HepG2 (cell line): ENCODE data around the gene KDM3B. TPM values are rescaled to one million over a fixed set of nuclear protein-coding genes. Genes with fewer than 3 reads are reported as not detected.

Source experiments
- AHR ChIP-seq: IDR thresholded peaks from 2 replicates; pipeline ENCODE4 v1.6.1; 2018; ENCODE audit warnings: missing genetic modification reagents, missing compliant biosample characterization
- CEBPB ChIP-seq: IDR thresholded peaks from 2 replicates; pipeline ENCODE4 v1.6.1; 2011; ENCODE audit warnings: low read depth, low read length, improper control_type of control experiment, borderline replicate concordance
- FOXA1 ChIP-seq, 2 experiments: fragments of 450-650 bp in 1 of 2; sonication (generic) in 1 of 2; formaldehyde crosslinking in 1 of 2; IDR thresholded peaks; 2 replicates each; pipeline versions ENCODE4 v1.4.0 to v1.6.1; 2016 to 2020; ENCODE audit warnings: missing genetic modification reagents in 1 of 2
- HHEX ChIP-seq: IDR thresholded peaks from 2 replicates; pipeline ENCODE4 v1.6.1; 2016; ENCODE audit warnings: control low read depth
- KDM4B ChIP-seq: sonication (generic); formaldehyde crosslinking; IDR thresholded peaks from 2 replicates; pipeline ENCODE4 v1.4.0; 2020; ENCODE audit warnings: missing genetic modification reagents
- MYNN ChIP-seq: sonication (generic); formaldehyde crosslinking; IDR thresholded peaks from 2 replicates; pipeline ENCODE4 v1.4.0; 2020; ENCODE audit warnings: mild to moderate bottlenecking, low read depth, missing genetic modification reagents
- ZFX ChIP-seq: sonication (generic); formaldehyde crosslinking; IDR thresholded peaks from 2 replicates; pipeline ENCODE4 v1.4.0; 2020; ENCODE audit warnings: mild to moderate bottlenecking, low read depth, missing genetic modification reagents, moderate library complexity
- ZKSCAN5 ChIP-seq: sonication (generic); formaldehyde crosslinking; IDR thresholded peaks from 2 replicates; pipeline ENCODE4 v1.5.1; 2020; ENCODE audit warnings: mild to moderate bottlenecking, missing genetic modification reagents
- ZNF33A ChIP-seq: sonication (generic); formaldehyde crosslinking; IDR thresholded peaks from 2 replicates; pipeline ENCODE4 v1.5.1; 2020; ENCODE audit warnings: missing genetic modification reagents, mild to moderate bottlenecking, moderate library complexity, borderline replicate concordance
- ZNF510 ChIP-seq: sonication (generic); formaldehyde crosslinking; IDR thresholded peaks from 2 replicates; pipeline ENCODE4 v1.4.0; 2020; ENCODE audit warnings: low read depth, mild to moderate bottlenecking, missing genetic modification reagents
- ZNF644 ChIP-seq: IDR thresholded peaks from 2 replicates; pipeline ENCODE4 v1.6.1; 2016; ENCODE audit warnings: low read depth
- ZNF777 ChIP-seq: sonication (generic); formaldehyde crosslinking; IDR thresholded peaks from 2 replicates; pipeline ENCODE4 v1.4.0; 2020; ENCODE audit warnings: missing genetic modification reagents
- polyA plus RNA-seq, 8 experiments: library from polyadenylated mRNA; depleted of rRNA in 3 of 8; stranded (reverse) in 7 of 8; unstranded in 1 of 8; fragments of >200 nt; fragmentation: Illumina TruSeq in 4 of 8; extraction: Trizol in 4 of 8; gene quantifications; 2 replicates each; pipeline versions ENCODE4 v1.2.1 to v1.2.3, GENCODE V29; 2011 to 2016; ENCODE audit warnings: low read depth in 4 of 8, missing spikeins in 1 of 8, mixed read lengths in 1 of 8; ENCODE audit not compliant: insufficient read depth in 1 of 8
- total RNA-seq, 5 experiments: library from RNA; depleted of rRNA; stranded (reverse); fragments of >200 nt; fragmentation: Illumina TruSeq; extraction: Trizol; gene quantifications; 2 replicates each; pipeline ENCODE4 v1.2.3, GENCODE V29; 2016; ENCODE audit warnings: low read depth in 1 of 5
- TF ChIP-seq, protein P1 (sequence below): sonication (generic); formaldehyde crosslinking; IDR thresholded peaks from 2 replicates; pipeline ENCODE4 v1.4.0; 2020; ENCODE audit warnings: mild to moderate bottlenecking, missing genetic modification reagents
- TF ChIP-seq, protein P2 (sequence below): sonication (generic); formaldehyde crosslinking; IDR thresholded peaks from 2 replicates; pipeline ENCODE4 v1.4.0; 2020; ENCODE audit warnings: missing genetic modification reagents
- TF ChIP-seq, protein P3 (sequence below): sonication (generic); formaldehyde crosslinking; IDR thresholded peaks from 2 replicates; pipeline ENCODE4 v1.4.0; 2020; ENCODE audit warnings: mild to moderate bottlenecking, missing genetic modification reagents
- TF ChIP-seq, protein P4 (sequence below): sonication (generic); formaldehyde crosslinking; IDR thresholded peaks from 2 replicates; pipeline ENCODE4 v1.9.0; 2021; ENCODE audit warnings: missing genetic modification reagents, mild to moderate bottlenecking, borderline replicate concordance

KDM3B gene
- total and polyA plus RNA-seq, 2 of the 13 experiments (the other 11 are each of a cell fraction or from before 2014, with no cell fraction given): 19.7 to 34.3 TPM

DNA sequence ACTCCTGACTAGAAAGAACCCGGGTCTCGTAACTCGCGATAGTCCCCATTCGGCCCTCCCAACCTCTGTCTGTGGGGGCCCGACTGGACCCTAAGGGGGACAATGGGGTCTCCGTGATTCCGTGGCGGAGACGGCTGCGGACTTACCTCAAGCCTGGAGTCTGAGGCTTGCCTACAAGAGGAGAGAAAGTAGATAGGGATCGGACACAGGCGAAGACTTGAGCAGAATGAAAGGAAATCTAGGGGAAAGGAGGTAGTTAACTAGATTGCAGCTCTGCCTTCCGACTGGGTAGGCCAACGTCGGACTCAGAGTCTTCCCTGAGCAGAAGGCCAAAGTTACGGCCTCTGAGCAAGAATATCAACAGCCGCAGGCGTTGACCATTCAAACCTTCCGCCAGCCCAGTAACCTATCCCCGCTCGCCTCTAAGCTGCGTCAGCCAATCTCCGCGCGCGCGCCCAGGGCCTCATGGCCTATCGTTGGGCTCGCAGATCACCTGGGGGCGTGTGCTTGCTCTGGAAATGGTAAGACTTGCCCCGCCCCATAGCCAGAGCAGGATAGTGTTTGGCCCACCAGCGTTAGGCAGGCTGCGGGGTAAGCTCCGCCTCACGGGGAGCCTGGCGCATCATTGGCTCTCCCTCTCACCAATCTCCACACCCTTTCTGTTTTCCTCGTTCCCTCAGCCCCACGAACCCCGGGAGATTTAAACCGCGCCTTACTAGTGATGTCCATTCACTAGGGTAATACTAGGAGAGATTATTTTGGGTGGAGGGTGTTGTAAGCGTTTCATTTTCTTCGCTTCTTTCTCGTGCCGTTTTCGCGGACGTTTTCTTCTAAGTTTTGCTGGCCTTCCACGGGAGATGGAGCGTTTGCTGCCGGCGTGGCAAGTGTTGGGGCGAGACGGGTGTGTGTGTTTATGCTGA lies 20.8 kb upstream of the KDM3B start, which contains the start of gene CDC25C (continued):
- TF ChIP-seq, protein P1, sequence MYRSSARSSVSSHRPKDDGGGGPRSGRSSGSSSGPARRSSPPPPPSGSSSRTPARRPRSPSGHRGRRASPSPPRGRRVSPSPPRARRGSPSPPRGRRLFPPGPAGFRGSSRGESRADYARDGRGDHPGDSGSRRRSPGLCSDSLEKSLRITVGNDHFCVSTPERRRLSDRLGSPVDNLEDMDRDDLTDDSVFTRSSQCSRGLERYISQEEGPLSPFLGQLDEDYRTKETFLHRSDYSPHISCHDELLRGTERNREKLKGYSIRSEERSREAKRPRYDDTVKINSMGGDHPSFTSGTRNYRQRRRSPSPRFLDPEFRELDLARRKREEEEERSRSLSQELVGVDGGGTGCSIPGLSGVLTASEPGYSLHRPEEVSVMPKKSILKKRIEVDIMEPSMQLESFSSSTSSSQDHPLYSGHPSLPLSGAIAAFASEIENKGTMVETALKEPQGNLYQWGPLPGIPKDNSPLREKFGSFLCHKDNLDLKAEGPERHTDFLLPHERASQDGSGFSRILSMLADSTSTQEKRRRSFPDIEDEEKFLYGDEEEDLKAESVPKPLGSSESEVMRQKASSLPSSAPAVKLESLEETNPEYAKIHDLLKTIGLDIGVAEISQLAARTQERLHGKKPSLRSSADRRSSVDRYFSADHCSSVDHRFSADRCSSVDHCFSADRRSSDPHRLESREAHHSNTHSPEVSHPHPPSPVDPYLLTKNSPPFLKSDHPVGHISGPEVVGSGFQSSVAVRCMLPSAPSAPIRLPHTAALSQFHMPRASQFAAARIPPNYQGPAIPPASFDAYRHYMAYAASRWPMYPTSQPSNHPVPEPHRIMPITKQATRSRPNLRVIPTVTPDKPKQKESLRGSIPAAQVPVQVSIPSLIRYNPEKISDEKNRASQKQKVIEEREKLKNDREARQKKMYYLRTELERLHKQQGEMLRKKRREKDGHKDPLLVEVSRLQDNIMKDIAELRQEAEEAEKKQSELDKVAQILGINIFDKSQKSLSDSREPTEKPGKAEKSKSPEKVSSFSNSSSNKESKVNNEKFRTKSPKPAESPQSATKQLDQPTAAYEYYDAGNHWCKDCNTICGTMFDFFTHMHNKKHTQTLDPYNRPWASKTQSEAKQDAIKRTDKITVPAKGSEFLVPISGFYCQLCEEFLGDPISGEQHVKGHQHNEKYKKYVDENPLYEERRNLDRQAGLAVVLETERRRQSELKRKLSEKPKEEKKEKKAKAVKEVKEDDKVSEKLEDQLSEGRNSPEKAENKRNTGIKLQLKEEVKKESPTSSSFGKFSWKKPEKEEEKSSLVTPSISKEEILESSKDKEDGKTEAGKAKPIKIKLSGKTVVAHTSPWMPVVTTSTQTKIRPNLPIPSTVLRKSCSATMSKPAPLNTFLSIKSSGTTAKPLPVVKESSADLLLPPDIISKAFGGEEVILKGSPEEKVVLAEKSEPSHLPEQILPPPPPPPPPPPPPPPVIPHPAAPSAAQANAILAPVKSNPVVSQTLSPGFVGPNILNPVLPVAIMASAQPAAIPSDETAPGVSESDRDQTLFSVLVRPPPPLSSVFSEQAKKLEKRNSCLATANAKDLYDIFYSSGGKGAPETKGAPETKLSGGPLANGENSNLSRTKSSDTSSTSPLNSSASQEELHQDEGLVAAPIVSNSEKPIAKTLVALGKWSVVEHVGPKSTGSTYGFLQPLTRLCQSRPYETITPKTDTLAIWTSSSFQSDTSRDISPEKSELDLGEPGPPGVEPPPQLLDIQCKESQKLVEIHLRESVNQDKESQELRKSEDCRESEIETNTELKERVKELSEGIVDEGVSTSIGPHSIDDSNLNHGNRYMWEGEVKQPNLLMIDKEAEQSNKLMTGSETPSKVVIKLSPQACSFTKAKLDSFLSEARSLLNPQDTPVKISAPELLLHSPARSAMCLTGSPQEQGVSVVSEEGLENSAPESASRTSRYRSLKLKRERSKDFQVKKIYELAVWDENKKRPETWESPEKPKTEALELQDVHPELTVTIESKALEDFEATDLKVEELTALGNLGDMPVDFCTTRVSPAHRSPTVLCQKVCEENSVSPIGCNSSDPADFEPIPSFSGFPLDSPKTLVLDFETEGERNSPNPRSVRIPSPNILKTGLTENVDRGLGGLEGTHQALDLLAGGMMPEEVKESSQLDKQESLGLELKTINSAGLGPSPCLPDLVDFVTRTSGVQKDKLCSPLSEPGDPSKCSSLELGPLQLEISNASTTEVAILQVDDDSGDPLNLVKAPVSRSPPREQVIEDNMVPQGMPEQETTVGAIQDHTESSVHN (CRISPR knock-in tag): no peak
- no peak for TF ChIP-seq MYNN (CRISPR knock-in tag)
- no peak for TF ChIP-seq KDM4B (CRISPR knock-in tag)
- TF ChIP-seq FOXA1 (IDR thresholded peaks at IDR 0.05): no peak
- peak; percentile 56 for TF ChIP-seq FOXA1 (CRISPR knock-in tag; IDR thresholded peaks at IDR 0.05)
- TF ChIP-seq, protein P2, sequence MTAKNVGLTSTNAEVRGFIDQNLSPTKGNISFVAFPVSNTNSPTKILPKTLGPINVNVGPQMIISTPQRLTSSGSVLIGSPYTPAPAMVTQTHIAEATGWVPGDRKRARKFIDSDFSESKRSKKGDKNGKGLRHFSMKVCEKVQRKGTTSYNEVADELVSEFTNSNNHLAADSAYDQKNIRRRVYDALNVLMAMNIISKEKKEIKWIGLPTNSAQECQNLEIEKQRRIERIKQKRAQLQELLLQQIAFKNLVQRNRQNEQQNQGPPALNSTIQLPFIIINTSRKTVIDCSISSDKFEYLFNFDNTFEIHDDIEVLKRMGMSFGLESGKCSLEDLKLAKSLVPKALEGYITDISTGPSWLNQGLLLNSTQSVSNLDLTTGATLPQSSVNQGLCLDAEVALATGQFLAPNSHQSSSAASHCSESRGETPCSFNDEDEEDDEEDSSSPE (CRISPR knock-in tag): peak; percentile 99
- TF ChIP-seq HHEX: no peak
- TF ChIP-seq, protein P3, sequence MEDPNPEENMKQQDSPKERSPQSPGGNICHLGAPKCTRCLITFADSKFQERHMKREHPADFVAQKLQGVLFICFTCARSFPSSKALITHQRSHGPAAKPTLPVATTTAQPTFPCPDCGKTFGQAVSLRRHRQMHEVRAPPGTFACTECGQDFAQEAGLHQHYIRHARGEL (CRISPR knock-in tag): no peak
- TF ChIP-seq ZNF510 (CRISPR knock-in tag): no peak
- TF ChIP-seq ZNF33A (CRISPR knock-in tag): no peak
- no peak; the same call in 1 of the 2 replicates for TF ChIP-seq ZKSCAN5
- peak; percentile 60 for TF ChIP-seq ZNF777
- TF ChIP-seq ZNF644 (CRISPR knock-in tag): no peak
- TF ChIP-seq AHR: no peak
- TF ChIP-seq, protein P4, sequence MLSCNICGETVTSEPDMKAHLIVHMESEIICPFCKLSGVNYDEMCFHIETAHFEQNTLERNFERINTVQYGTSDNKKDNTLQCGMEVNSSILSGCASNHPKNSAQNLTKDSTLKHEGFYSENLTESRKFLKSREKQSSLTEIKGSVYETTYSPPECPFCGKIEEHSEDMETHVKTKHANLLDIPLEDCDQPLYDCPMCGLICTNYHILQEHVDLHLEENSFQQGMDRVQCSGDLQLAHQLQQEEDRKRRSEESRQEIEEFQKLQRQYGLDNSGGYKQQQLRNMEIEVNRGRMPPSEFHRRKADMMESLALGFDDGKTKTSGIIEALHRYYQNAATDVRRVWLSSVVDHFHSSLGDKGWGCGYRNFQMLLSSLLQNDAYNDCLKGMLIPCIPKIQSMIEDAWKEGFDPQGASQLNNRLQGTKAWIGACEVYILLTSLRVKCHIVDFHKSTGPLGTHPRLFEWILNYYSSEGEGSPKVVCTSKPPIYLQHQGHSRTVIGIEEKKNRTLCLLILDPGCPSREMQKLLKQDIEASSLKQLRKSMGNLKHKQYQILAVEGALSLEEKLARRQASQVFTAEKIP (CRISPR knock-in tag): no peak
- TF ChIP-seq CEBPB: no peak
- peak; percentile 95 for TF ChIP-seq ZFX
